Stomach (tissue), 9 donors: ENCODE measurements around the gene WDR7. TPM values are rescaled to one million over a fixed set of nuclear protein-coding genes. Genes with fewer than 3 reads are reported as not detected.

Source experiments
- DNase-seq, 2 donors: peaks; one replicate each; pipeline versions ENCODE4 v3.0.0 to v3.0.0-alpha.2; 2013 to 2019
- H3K27ac ChIP-seq, 5 donors: fragments of 200-600 bp in 4 of 5; sonication (generic) in 4 of 5; one replicate each; pipeline ENCODE4 v1.5.1; 2013 to 2019; ENCODE audit warnings: mild to moderate bottlenecking in 1 of 5, moderate library complexity in 1 of 5
- H3K27me3 ChIP-seq, 3 donors: fragments of 200-600 bp; sonication (generic); one replicate each; pipeline ENCODE4 v1.5.1; 2017 to 2019; ENCODE audit warnings: mixed run types in 1 of 3
- H3K36me3 ChIP-seq, 4 donors: fragments of 200-600 bp; sonication (generic); 1 replicate in 3 of 4; 2 replicates in 1 of 4; pipeline ENCODE4 v1.5.1; 2016 to 2019
- H3K4me1 ChIP-seq, 4 donors: fragments of 200-600 bp; sonication (generic); one replicate each; pipeline ENCODE4 v1.5.1; 2016 to 2019
- H3K4me3 ChIP-seq, 4 donors: fragments of 200-600 bp; sonication (generic) in 3 of 4; one replicate each; pipeline ENCODE4 v1.5.1; 2016 to 2019; ENCODE audit warnings: mild to moderate bottlenecking in 1 of 4
- H3K9me3 ChIP-seq, 4 donors: fragments of 200-600 bp; sonication (generic); one replicate each; pipeline ENCODE4 v1.5.1; 2016 to 2019
- EP300 ChIP-seq: sonication (generic); formaldehyde crosslinking; IDR thresholded peaks from one replicate; pipeline ENCODE4 v1.6.1; 2017; ENCODE audit warnings: antibody characterized with exemption
- POLR2A ChIP-seq, 4 donors: fragments of 450-650 bp; IDR thresholded peaks; one replicate each; pipeline ENCODE4 v1.6.1; 2016; ENCODE audit warnings: antibody characterized with exemption in 4 of 4, control low read depth in 2 of 4, mild to moderate bottlenecking in 1 of 4, moderate library complexity in 1 of 4
- POLR2AphosphoS5 ChIP-seq, 3 donors: sonication (generic); formaldehyde crosslinking; IDR thresholded peaks; one replicate each; pipeline ENCODE4 v1.6.1; 2016; ENCODE audit warnings: antibody characterized with exemption in 3 of 3
- WGBS, 5 donors: extraction: QIAGEN DNeasy Blood & Tissue Kit in 3 of 5; methylation state at CpG; one replicate each; pipeline versions ENCODE4 v1.1.5 to v1.1.7; 2013 to 2018; 5-methylcytosine and 5-hydroxymethylcytosine counted together
- intact Hi-C: fragments of 100-400 bp; cut with DNase I; formaldehyde crosslinking; loops from one replicate; pipeline ENCODE4 v1.15.1; 2023; ENCODE audit warnings: low total_unique reads
- polyA plus RNA-seq, 3 donors: library from polyadenylated mRNA; stranded (reverse); fragments of 200-250 nt; gene quantifications; one replicate each; pipeline ENCODE4 v1.2.3, GENCODE V29; 2013
- total RNA-seq, 5 donors: library from RNA; depleted of rRNA; stranded (reverse); fragments of >200 nt; gene quantifications; one replicate each; pipeline versions ENCODE4 v1.1.0 to v1.2.3, GENCODE V29; 2014 to 2016
- TF ChIP-seq, protein P1 (sequence below), 7 experiments: fragments of 450-650 bp in 4 of 7; fragments of 200-600 bp in 3 of 7; sonication (generic) in 3 of 7; IDR thresholded peaks; one replicate each; pipeline ENCODE4 v1.5.1; 2016 to 2019; ENCODE audit warnings: antibody characterized with exemption in 7 of 7, control low read depth in 2 of 7, mild to moderate bottlenecking in 1 of 7
- donor health status: healthy with polysubstance abuse.
- donor health status: Bipolar disorder and iron deficiency.
- donor health status: healthy.

WDR7 gene
- total and polyA plus RNA-seq, 8 donors = 1.7 to 250 (median 47.2) TPM

DNA sequence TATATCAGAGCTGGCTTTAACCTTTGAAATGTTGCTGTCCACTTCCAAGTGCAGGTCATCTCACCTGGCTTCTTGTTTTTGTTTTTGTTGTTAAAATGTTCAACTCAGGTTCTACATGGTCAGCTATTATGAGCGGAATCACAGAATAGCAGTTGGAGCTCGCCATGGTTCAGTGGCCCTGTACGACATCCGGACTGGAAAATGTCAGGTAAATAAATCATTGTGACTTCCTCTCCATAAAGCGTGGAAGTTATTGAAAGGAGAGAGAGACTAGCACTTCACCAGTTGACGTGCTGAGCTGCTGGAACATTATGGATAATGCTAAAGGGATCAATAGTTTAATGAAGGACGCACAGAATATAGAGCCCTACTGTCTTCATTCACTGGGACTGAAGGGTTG is 311.2 kb downstream of the WDR7 start:
- no peaks in the 10 kb centered on the region for H3K9me3 ChIP-seq
- no peak overlapping the region for H3K27ac ChIP-seq
- H3K4me1 ChIP-seq = peaks cover 0 to 2% (median 0%) of the 10 kb centered on the region in 4 donors
- peaks cover 0 to 25% (median 9%) of the 10 kb centered on the region in 4 donors for H3K36me3 ChIP-seq
- no peaks in the 10 kb centered on the region for H3K27me3 ChIP-seq
- no peak for TF ChIP-seq POLR2AphosphoS5 (IDR thresholded peaks at IDR 0.05)
- TF ChIP-seq, protein P1, sequence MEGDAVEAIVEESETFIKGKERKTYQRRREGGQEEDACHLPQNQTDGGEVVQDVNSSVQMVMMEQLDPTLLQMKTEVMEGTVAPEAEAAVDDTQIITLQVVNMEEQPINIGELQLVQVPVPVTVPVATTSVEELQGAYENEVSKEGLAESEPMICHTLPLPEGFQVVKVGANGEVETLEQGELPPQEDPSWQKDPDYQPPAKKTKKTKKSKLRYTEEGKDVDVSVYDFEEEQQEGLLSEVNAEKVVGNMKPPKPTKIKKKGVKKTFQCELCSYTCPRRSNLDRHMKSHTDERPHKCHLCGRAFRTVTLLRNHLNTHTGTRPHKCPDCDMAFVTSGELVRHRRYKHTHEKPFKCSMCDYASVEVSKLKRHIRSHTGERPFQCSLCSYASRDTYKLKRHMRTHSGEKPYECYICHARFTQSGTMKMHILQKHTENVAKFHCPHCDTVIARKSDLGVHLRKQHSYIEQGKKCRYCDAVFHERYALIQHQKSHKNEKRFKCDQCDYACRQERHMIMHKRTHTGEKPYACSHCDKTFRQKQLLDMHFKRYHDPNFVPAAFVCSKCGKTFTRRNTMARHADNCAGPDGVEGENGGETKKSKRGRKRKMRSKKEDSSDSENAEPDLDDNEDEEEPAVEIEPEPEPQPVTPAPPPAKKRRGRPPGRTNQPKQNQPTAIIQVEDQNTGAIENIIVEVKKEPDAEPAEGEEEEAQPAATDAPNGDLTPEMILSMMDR (IDR thresholded peaks at IDR 0.05) = no peak
- TF ChIP-seq POLR2A (IDR thresholded peaks at IDR 0.05) = no peak
- TF ChIP-seq EP300 = no peak
- 83 to 91% (median 88%) methylated on average over 7 of the region's 7 CpGs for WGBS, 5 donors
- no peak overlapping the region for H3K4me3 ChIP-seq
- intact Hi-C loops = no loop called here
- peak in 1 of 2 donors; percentile 20 for DNase-seq

DNA sequence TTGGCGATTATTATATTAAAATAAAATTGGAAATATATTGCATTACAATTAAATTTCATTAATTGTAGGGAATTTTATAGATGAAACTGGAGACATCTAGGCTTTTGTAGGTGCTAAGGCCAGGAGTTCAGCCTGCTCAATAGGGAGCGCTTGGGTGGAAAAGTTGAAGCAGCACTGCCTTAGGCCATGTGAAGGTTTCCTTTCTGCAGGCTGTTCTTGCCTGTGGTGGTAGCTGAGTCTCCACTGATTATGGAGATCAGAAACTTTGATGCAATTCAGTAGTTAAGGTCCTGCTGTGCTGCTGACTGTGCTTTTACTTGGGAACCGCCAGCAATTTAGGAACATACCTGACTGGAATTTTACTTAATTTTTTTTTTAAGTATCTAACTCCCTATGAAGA is 315.9 kb downstream of the WDR7 start:
- H3K4me1 ChIP-seq = peaks cover 0 to 4% (median 0%) of the 10 kb centered on the region in 4 donors
- H3K9me3 ChIP-seq = no peaks in the 10 kb centered on the region
- peaks cover 0 to 16% (median 9%) of the 10 kb centered on the region in 4 donors for H3K36me3 ChIP-seq
- no peak overlapping the region for H3K4me3 ChIP-seq
- intact Hi-C loops = no loop called here
- no peaks in the 10 kb centered on the region for H3K27me3 ChIP-seq
- 82 to 92% (median 89%) methylated on average over 3 of the region's 3 CpGs for WGBS, 5 donors
- no peak for TF ChIP-seq POLR2A (IDR thresholded peaks at IDR 0.05)
- no peak for TF ChIP-seq POLR2AphosphoS5 (IDR thresholded peaks at IDR 0.05)
- TF ChIP-seq, protein P1 (IDR thresholded peaks at IDR 0.05) = no peak
- no peak for TF ChIP-seq EP300
- no peak for DNase-seq
- H3K27ac ChIP-seq = no peak overlapping the region

GRCh38 chr18:56973487-56973886 is 322.3 kb downstream of the WDR7 start:
- Histone ChIP-seq H3K27ac (no peak overlapping the region), H3K4me3 (no peak overlapping the region), H3K9me3 (no peaks in the 10 kb centered on the region), H3K36me3 (peaks cover 0 to 8% (median 3%) of the 10 kb centered on the region in 4 donors), H3K4me1 (no peaks in the 10 kb centered on the region), H3K27me3 (no peaks in the 10 kb centered on the region)
- no peak for TF ChIP-seq EP300
- WGBS, 5 donors = 95 to 98% (median 98%) methylated on average over 2 of the region's 2 CpGs
- DNase-seq = no peak
- intact Hi-C loops = no loop called here

- no peak overlapping the region for H3K4me3 ChIP-seq
- WGBS, 5 donors = 57 to 84% (median 74%) methylated on average over 1 of the region's 1 CpG
Observed at GRCh38 chr18:56974141-56974540, 323.0 kb downstream of the WDR7 start.

GRCh38 chr18:56975276-56975675 is 324.1 kb downstream of the WDR7 start:
- Histone ChIP-seq H3K9me3 (no peaks in the 10 kb centered on the region), H3K36me3 (peaks cover 0 to 8% (median 3%) of the 10 kb centered on the region in 4 donors), H3K27ac (no peak overlapping the region), H3K4me1 (no peaks in the 10 kb centered on the region), H3K4me3 (no peak overlapping the region), H3K27me3 (no peaks in the 10 kb centered on the region)
- 90 to 100% (median 95%) methylated on average over 1 of the region's 1 CpG for WGBS, 5 donors
- intact Hi-C loops = no loop called here
- DNase-seq = no peak
- no peak for TF ChIP-seq POLR2A (IDR thresholded peaks at IDR 0.05)
- TF ChIP-seq, protein P1 (IDR thresholded peaks at IDR 0.05) = no peak

More at GRCh38 chr18:56974141-56974540, 323.0 kb downstream of the WDR7 start:
- Histone ChIP-seq H3K4me1 (no peaks in the 10 kb centered on the region), H3K36me3 (peaks cover 0 to 8% (median 3%) of the 10 kb centered on the region in 4 donors), H3K27ac (no peak overlapping the region), H3K9me3 (no peaks in the 10 kb centered on the region), H3K27me3 (no peaks in the 10 kb centered on the region)
- intact Hi-C loops = no loop called here
- TF ChIP-seq EP300 = no peak
- TF ChIP-seq POLR2AphosphoS5 (IDR thresholded peaks at IDR 0.05) = no peak
- TF ChIP-seq, protein P1 (IDR thresholded peaks at IDR 0.05) = no peak
- DNase-seq = no peak
